WTC11 (cell line): ENCODE results near the gene DYNLT3. TPM values are rescaled to one million over a fixed set of nuclear protein-coding genes. Genes with fewer than 3 reads are reported as not detected.

Experiments used
- ATAC-seq: fragments of 200-7000 bp; cut with Tn5 transposase; 2 replicates; pipeline ENCODE4 v1.10.0; 2021; ENCODE audit warnings: mild to moderate bottlenecking, moderate library complexity
- CTCF ChIA-PET: fragments of 300-600 bp; sonication (Branson Sonifier 250); formaldehyde crosslinking; loops from one replicate; lab custom pipeline; 2021; ENCODE audit warnings: antibody characterized with exemption; lab: Charles Lee
- POLR2A ChIA-PET: fragments of 350-600 bp; sonication (Branson Sonifier 250); formaldehyde crosslinking; loops from one replicate; lab custom pipeline; 2021; ENCODE audit warnings: antibody characterized with exemption; lab: Charles Lee
- DNase-seq: peaks from one replicate; pipeline ENCODE4 v3.0.0; 2021; ENCODE audit warnings: low spot score
- H3K27ac Mint-ChIP-seq: 2 replicates; pipeline ENCODE4 v1.8.0; 2021; ENCODE audit warnings: mixed read lengths
- H3K27me3 Mint-ChIP-seq: 2 replicates; pipeline ENCODE4 v1.8.0; 2021; ENCODE audit warnings: low read depth, mild to moderate bottlenecking, moderate library complexity, mixed read lengths
- H3K36me3 Mint-ChIP-seq: 2 replicates; pipeline ENCODE4 v1.8.0; 2021; ENCODE audit warnings: mixed read lengths
- H3K4me1 Mint-ChIP-seq: 2 replicates; pipeline ENCODE4 v1.8.0; 2022; ENCODE audit warnings: mixed read lengths
- H3K4me3 Mint-ChIP-seq: 2 replicates; pipeline ENCODE4 v1.8.0; 2021; ENCODE audit warnings: mild to moderate bottlenecking, moderate library complexity, mixed read lengths
- H3K9me3 Mint-ChIP-seq: 2 replicates; pipeline ENCODE4 v1.8.0; 2021; ENCODE audit warnings: mixed read lengths
- ATF2 ChIP-seq: sonication (generic); formaldehyde crosslinking; IDR thresholded peaks from 2 replicates; pipeline ENCODE4 v1.8.1; 2022; ENCODE audit warnings: low read depth, missing genetic modification reagents, borderline replicate concordance
- CTCF ChIP-seq: fragments of 200-600 bp; IDR thresholded peaks from 2 replicates; pipeline ENCODE4 v1.8.0; 2022; ENCODE audit warnings: antibody characterized with exemption
- FOXP1 ChIP-seq: sonication (generic); formaldehyde crosslinking; IDR thresholded peaks from 2 replicates; pipeline ENCODE4 v1.8.0; 2022; ENCODE audit warnings: missing genetic modification reagents, mild to moderate bottlenecking, moderate library complexity, borderline replicate concordance
- GABPB1 ChIP-seq: sonication (generic); formaldehyde crosslinking; IDR thresholded peaks from 2 replicates; pipeline ENCODE4 v1.8.1; 2023; ENCODE audit warnings: mild to moderate bottlenecking, missing genetic modification reagents
- GRHL2 ChIP-seq: fragments of 250-450 bp; sonication (Bioruptor Pico); IDR thresholded peaks from 2 replicates; pipeline ENCODE4 v1.8.0; 2022; ENCODE audit warnings: mild to moderate bottlenecking, moderate library complexity; ENCODE audit not compliant: insufficient replicate concordance, severe bottlenecking
- GTF2I ChIP-seq: fragments of 250-450 bp; sonication (Bioruptor Pico); conservative IDR thresholded peaks from 2 replicates; pipeline ENCODE4 v1.4.0; 2021; ENCODE audit warnings: mild to moderate bottlenecking
- MLX ChIP-seq: sonication (generic); formaldehyde crosslinking; IDR thresholded peaks from 2 replicates; pipeline ENCODE4 v1.8.1; 2023; ENCODE audit warnings: mild to moderate bottlenecking, missing genetic modification reagents, moderate library complexity
- MXD4 ChIP-seq: fragments of 250-450 bp; sonication (Bioruptor Pico); IDR thresholded peaks from 2 replicates; pipeline ENCODE4 v1.8.0; 2021; ENCODE audit warnings: mild to moderate bottlenecking, moderate library complexity, borderline replicate concordance
- RELA ChIP-seq: sonication (generic); formaldehyde crosslinking; IDR thresholded peaks from 2 replicates; pipeline ENCODE4 v1.8.1; 2022; ENCODE audit warnings: missing genetic modification reagents, mild to moderate bottlenecking, borderline replicate concordance
- SMAD4 ChIP-seq: sonication (generic); formaldehyde crosslinking; IDR thresholded peaks from 2 replicates; pipeline ENCODE4 v1.8.0; 2022; ENCODE audit warnings: mild to moderate bottlenecking, missing genetic modification reagents
- TEAD1 ChIP-seq: sonication (generic); formaldehyde crosslinking; IDR thresholded peaks from 2 replicates; pipeline ENCODE4 v1.8.0; 2022; ENCODE audit warnings: mild to moderate bottlenecking, missing genetic modification reagents
- ZNF138 ChIP-seq: sonication (generic); formaldehyde crosslinking; conservative IDR thresholded peaks from 2 replicates; pipeline ENCODE4 v1.8.1; 2022; ENCODE audit warnings: mild to moderate bottlenecking, moderate library complexity, missing genetic modification reagents
- total RNA-seq: library from RNA; stranded (reverse); gene quantifications from 3 replicates; pipeline ENCODE4 v1.2.3, GENCODE V29; 2021
- TF ChIP-seq, protein P1 (sequence below): sonication (generic); formaldehyde crosslinking; IDR thresholded peaks from 2 replicates; pipeline ENCODE4 v1.8.1; 2023; ENCODE audit warnings: mild to moderate bottlenecking, moderate library complexity, missing genetic modification reagents
- TF ChIP-seq, protein P2 (sequence below): sonication (generic); formaldehyde crosslinking; IDR thresholded peaks from 2 replicates; pipeline ENCODE4 v1.8.1; 2022; ENCODE audit warnings: mild to moderate bottlenecking, moderate library complexity, missing genetic modification reagents
- TF ChIP-seq, protein P3 (sequence below): fragments of 250-450 bp; sonication (Bioruptor Pico); IDR thresholded peaks from 2 replicates; pipeline ENCODE4 v1.9.0; 2021; ENCODE audit warnings: mild to moderate bottlenecking, borderline replicate concordance
- TF ChIP-seq, protein P4 (sequence below): sonication (generic); formaldehyde crosslinking; conservative IDR thresholded peaks from 2 replicates; pipeline ENCODE4 v1.8.1; 2022; ENCODE audit warnings: mild to moderate bottlenecking, missing genetic modification reagents
- TF ChIP-seq, protein P5 (sequence below): sonication (generic); formaldehyde crosslinking; IDR thresholded peaks from 2 replicates; pipeline ENCODE4 v1.8.0; 2022; ENCODE audit warnings: mild to moderate bottlenecking, missing genetic modification reagents

The DYNLT3 gene
- total RNA-seq, 1 experiment from 2014 or later: 5.1 TPM

DNA sequence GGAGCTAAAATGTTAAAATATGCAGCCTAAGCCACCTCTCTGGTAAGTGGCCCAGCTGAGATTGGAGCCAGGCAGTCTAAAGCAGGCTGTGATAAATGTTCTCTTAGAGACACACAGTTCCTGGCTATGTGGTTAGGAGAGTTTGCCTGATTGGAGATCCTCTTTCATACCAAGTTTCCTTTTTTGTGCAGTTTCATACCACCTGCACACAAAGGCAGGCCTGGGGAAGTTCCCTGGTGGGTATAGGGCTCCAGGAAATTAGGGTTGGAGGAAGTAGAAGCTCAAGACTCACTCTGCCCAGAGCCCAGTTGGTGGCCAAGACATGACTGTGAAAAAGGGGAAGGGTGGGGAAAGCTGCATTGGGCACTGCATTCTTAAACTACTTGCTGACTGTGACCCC lies 50.6 kb downstream of the DYNLT3 start (continued):
- TF ChIP-seq GRHL2 (CRISPR knock-in tag) (no peak), GTF2I (CRISPR knock-in tag) (no peak)
- TF ChIP-seq, protein P1, sequence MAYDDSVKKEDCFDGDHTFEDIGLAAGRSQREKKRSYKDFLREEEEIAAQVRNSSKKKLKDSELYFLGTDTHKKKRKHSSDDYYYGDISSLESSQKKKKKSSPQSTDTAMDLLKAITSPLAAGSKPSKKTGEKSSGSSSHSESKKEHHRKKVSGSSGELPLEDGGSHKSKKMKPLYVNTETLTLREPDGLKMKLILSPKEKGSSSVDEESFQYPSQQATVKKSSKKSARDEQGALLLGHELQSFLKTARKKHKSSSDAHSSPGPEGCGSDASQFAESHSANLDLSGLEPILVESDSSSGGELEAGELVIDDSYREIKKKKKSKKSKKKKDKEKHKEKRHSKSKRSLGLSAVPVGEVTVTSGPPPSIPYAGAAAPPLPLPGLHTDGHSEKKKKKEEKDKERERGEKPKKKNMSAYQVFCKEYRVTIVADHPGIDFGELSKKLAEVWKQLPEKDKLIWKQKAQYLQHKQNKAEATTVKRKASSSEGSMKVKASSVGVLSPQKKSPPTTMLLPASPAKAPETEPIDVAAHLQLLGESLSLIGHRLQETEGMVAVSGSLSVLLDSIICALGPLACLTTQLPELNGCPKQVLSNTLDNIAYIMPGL (CRISPR knock-in tag): no peak
- TF ChIP-seq, protein P2, sequence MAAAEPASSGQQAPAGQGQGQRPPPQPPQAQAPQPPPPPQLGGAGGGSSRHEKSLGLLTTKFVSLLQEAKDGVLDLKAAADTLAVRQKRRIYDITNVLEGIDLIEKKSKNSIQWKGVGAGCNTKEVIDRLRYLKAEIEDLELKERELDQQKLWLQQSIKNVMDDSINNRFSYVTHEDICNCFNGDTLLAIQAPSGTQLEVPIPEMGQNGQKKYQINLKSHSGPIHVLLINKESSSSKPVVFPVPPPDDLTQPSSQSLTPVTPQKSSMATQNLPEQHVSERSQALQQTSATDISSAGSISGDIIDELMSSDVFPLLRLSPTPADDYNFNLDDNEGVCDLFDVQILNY (CRISPR knock-in tag): no peak
- TF ChIP-seq, protein P3, sequence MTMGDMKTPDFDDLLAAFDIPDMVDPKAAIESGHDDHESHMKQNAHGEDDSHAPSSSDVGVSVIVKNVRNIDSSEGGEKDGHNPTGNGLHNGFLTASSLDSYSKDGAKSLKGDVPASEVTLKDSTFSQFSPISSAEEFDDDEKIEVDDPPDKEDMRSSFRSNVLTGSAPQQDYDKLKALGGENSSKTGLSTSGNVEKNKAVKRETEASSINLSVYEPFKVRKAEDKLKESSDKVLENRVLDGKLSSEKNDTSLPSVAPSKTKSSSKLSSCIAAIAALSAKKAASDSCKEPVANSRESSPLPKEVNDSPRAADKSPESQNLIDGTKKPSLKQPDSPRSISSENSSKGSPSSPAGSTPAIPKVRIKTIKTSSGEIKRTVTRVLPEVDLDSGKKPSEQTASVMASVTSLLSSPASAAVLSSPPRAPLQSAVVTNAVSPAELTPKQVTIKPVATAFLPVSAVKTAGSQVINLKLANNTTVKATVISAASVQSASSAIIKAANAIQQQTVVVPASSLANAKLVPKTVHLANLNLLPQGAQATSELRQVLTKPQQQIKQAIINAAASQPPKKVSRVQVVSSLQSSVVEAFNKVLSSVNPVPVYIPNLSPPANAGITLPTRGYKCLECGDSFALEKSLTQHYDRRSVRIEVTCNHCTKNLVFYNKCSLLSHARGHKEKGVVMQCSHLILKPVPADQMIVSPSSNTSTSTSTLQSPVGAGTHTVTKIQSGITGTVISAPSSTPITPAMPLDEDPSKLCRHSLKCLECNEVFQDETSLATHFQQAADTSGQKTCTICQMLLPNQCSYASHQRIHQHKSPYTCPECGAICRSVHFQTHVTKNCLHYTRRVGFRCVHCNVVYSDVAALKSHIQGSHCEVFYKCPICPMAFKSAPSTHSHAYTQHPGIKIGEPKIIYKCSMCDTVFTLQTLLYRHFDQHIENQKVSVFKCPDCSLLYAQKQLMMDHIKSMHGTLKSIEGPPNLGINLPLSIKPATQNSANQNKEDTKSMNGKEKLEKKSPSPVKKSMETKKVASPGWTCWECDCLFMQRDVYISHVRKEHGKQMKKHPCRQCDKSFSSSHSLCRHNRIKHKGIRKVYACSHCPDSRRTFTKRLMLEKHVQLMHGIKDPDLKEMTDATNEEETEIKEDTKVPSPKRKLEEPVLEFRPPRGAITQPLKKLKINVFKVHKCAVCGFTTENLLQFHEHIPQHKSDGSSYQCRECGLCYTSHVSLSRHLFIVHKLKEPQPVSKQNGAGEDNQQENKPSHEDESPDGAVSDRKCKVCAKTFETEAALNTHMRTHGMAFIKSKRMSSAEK (CRISPR knock-in tag): no peak

- H3K9me3 Mint-ChIP-seq: no peaks in the 10 kb centered on the region
- no peaks in the 10 kb centered on the region for H3K27me3 Mint-ChIP-seq
- no peak overlapping the region for H3K27ac Mint-ChIP-seq
- DNase-seq (no peak), ATAC-seq (no peak)
- H3K4me1 Mint-ChIP-seq: no peaks in the 10 kb centered on the region
- CTCF ChIA-PET: no interaction called here
- POLR2A ChIA-PET: no interaction called here
- H3K4me3 Mint-ChIP-seq: no peak overlapping the region
- H3K36me3 Mint-ChIP-seq: no peaks in the 10 kb centered on the region
- TF ChIP-seq, protein P1 (CRISPR knock-in tag): no peak
- TF ChIP-seq FOXP1: no peak
- TF ChIP-seq, protein P4, sequence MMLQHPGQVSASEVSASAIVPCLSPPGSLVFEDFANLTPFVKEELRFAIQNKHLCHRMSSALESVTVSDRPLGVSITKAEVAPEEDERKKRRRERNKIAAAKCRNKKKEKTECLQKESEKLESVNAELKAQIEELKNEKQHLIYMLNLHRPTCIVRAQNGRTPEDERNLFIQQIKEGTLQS: no peak
- TF ChIP-seq TEAD1 (CRISPR knock-in tag): no peak
- TF ChIP-seq CTCF: no peak
- TF ChIP-seq, protein P5, sequence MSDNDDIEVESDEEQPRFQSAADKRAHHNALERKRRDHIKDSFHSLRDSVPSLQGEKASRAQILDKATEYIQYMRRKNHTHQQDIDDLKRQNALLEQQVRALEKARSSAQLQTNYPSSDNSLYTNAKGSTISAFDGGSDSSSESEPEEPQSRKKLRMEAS (CRISPR knock-in tag): no peak
- TF ChIP-seq ATF2 (CRISPR knock-in tag): no peak
- no peak for TF ChIP-seq SMAD4 (CRISPR knock-in tag)
- no peak for TF ChIP-seq GABPB1
- TF ChIP-seq MLX (CRISPR knock-in tag): no peak
- no peak for TF ChIP-seq MXD4 (CRISPR knock-in tag)
- TF ChIP-seq, protein P3 (CRISPR knock-in tag): no peak
- TF ChIP-seq ZNF138 (CRISPR knock-in tag): no peak
- TF ChIP-seq RELA (CRISPR knock-in tag): no peak
Measured at GRCh38 chrX:37796310-37796709, 51.1 kb downstream of the DYNLT3 start.
